OCI-LY7 (cell line): Measurements from ENCODE around the gene TMEM131L. TPM values are rescaled to one million over a fixed set of nuclear protein-coding genes. Genes with fewer than 3 reads are reported as not detected.

ENCODE experiments used
- BruUV-seq: library from RNA; stranded (reverse); fragments of 400-500 nt; replicated peaks from 2 replicates; lab custom pipeline; 2021; lab: Mats Ljungman, UMichigan
- CTCF ChIA-PET: fragments of 300-600 bp; sonication (Branson Sonifier 250); formaldehyde crosslinking; loops from one replicate; lab custom pipeline; 2022; ENCODE audit warnings: antibody characterized with exemption; ENCODE audit not compliant: unreplicated experiment; lab: Charles Lee
- POLR2A ChIA-PET: fragments of 300-600 bp; sonication (Branson Sonifier 250); formaldehyde crosslinking; loops from one replicate; lab custom pipeline; 2022; ENCODE audit warnings: antibody characterized with exemption; lab: Charles Lee
- DNase-seq: peaks from one replicate; pipeline ENCODE4 v3.0.0-alpha.2; 2015; ENCODE audit warnings: low spot score
- H2AFZ ChIP-seq: fragments of 200-600 bp; sonication (generic), shearing (Covaris generic); 2 replicates; pipeline ENCODE4 v1.6.1; 2014; ENCODE audit warnings: mild to moderate bottlenecking, antibody characterized with exemption, low read length, moderate library complexity
- H3K27ac ChIP-seq: fragments of 200-600 bp; sonication (generic); 2 replicates; pipeline ENCODE4 v1.5.1; 2014; ENCODE audit warnings: mixed run types, low read depth, mild to moderate bottlenecking, moderate library complexity, low read length, inconsistent platforms; ENCODE audit not compliant: poor library complexity, severe bottlenecking
- H3K36me3 ChIP-seq: fragments of 200-600 bp; sonication (generic); 2 replicates; pipeline ENCODE4 v1.6.1; 2014; ENCODE audit warnings: mild to moderate bottlenecking, antibody characterized with exemption, low read length, moderate library complexity, mixed read lengths; ENCODE audit not compliant: insufficient read depth
- H3K4me1 ChIP-seq: fragments of 200-600 bp; sonication (generic); 2 replicates; pipeline ENCODE4 v1.5.1; 2014; ENCODE audit warnings: mild to moderate bottlenecking, low read length; ENCODE audit not compliant: insufficient read depth, poor library complexity, severe bottlenecking
- H3K4me2 ChIP-seq: fragments of 200-600 bp; sonication (generic); 2 replicates; pipeline ENCODE4 v1.6.1; 2014; ENCODE audit warnings: mild to moderate bottlenecking, low read length
- H3K4me3 ChIP-seq: fragments of 200-600 bp; sonication (generic); 2 replicates; pipeline ENCODE4 v1.5.1; 2014; ENCODE audit warnings: mild to moderate bottlenecking, low read depth, low read length; ENCODE audit not compliant: poor library complexity, severe bottlenecking
- H3K79me2 ChIP-seq: fragments of 200-600 bp; sonication (generic); 2 replicates; pipeline ENCODE4 v1.6.1; 2016; ENCODE audit warnings: low read depth, mild to moderate bottlenecking, low read length, moderate library complexity, mixed read lengths; ENCODE audit not compliant: insufficient read depth
- H3K9me2 ChIP-seq: fragments of 200-600 bp; sonication (generic); 2 replicates; pipeline ENCODE4 v1.6.1; 2016; ENCODE audit warnings: mild to moderate bottlenecking, low read length, mixed read lengths; ENCODE audit not compliant: insufficient read depth
- H3K9me3 ChIP-seq: fragments of 200-600 bp; sonication (generic); 2 replicates; pipeline ENCODE4 v1.6.1; 2014; ENCODE audit warnings: mild to moderate bottlenecking, mixed run types, low read length, mixed read lengths
- H4K20me1 ChIP-seq: fragments of 200-600 bp; sonication (generic); 2 replicates; pipeline ENCODE4 v1.6.1; 2014; ENCODE audit warnings: mild to moderate bottlenecking, antibody characterized with exemption, low read length, moderate library complexity, mixed read lengths; ENCODE audit not compliant: insufficient read depth
- CTCF ChIP-seq: fragments of 200-600 bp; sonication (generic); conservative IDR thresholded peaks from 2 replicates; pipeline ENCODE4 v1.5.1; 2014; ENCODE audit warnings: mild to moderate bottlenecking, antibody characterized with exemption, low read length, moderate library complexity, mixed read lengths
- EZH2phosphoT487 ChIP-seq: fragments of 200-600 bp; sonication (generic); IDR thresholded peaks from 2 replicates; pipeline ENCODE4 v1.6.1; 2018; ENCODE audit warnings: low read depth, borderline replicate concordance, mild to moderate bottlenecking, mixed run types, antibody characterized with exemption, low read length, moderate library complexity, mixed read lengths
- intact Hi-C: fragments of 100-400 bp; cut with micrococcal nuclease; formaldehyde crosslinking; loops from one replicate; pipeline ENCODE4 v1.10.0; 2022; ENCODE audit not compliant: unreplicated experiment
- total RNA-seq, 2 experiments: library from RNA; depleted of rRNA in 1 of 2; stranded (reverse); fragments of >200 nt in 1 of 2; shearing (Covaris generic) in 1 of 2; gene quantifications; 2 replicates each; pipeline ENCODE4 v1.2.3, GENCODE V29; 2014 to 2022

TMEM131L gene
- total RNA-seq, 2 experiments from 2014 or later: 133 to 148 TPM

- Histone ChIP-seq H3K4me2 (no peak overlapping the region), H3K27ac (no peak overlapping the region), H2AFZ (no peak overlapping the region), H4K20me1 (peaks cover 26% of the 10 kb centered on the region), H3K4me1 (peaks cover 4% of the 10 kb centered on the region), H3K4me3 (no peak overlapping the region), H3K36me3 (peaks cover 79% of the 10 kb centered on the region), H3K79me2 (peaks cover 97% of the 10 kb centered on the region), H3K9me2 (no peaks in the 10 kb centered on the region), H3K9me3 (no peaks in the 10 kb centered on the region)
- DNase-seq: no peak
- intact Hi-C loops: no loop called here
- TF ChIP-seq EZH2phosphoT487 (no peak), CTCF (no peak)
- ChIA-PET CTCF (no interaction called here), POLR2A (interaction anchor here (0.6 to 1.4 kb wide), 4 partner anchors 9 to 51 kb away, joined by 3 to 5 read pairs (median 4); no protein-coding TSS in a partner anchor)
- no TSS peak for BruUV-seq
Measured at GRCh38 chr4:153549405-153549804, 83.2 kb downstream of the TMEM131L start.

- CTCF ChIA-PET: interaction anchor here (0.6 kb wide), 1 partner anchor 16 kb away, joined by 3 read pairs; no protein-coding TSS in a partner anchor
Measured at GRCh38 chr4:153553155-153553818, 87.1 kb downstream of the TMEM131L start.

More at GRCh38 chr4:153553155-153553818, 87.1 kb downstream of the TMEM131L start:
- Histone ChIP-seq H3K4me2 (no peak overlapping the region), H3K36me3 (peaks cover 88% of the 10 kb centered on the region), H3K27ac (no peak overlapping the region), H3K9me3 (no peaks in the 10 kb centered on the region), H2AFZ (no peak overlapping the region), H3K4me1 (no peaks in the 10 kb centered on the region), H3K4me3 (no peak overlapping the region), H4K20me1 (peaks cover 32% of the 10 kb centered on the region), H3K9me2 (no peaks in the 10 kb centered on the region), H3K79me2 (peaks cover 95% of the 10 kb centered on the region)
- TF ChIP-seq CTCF (no peak), EZH2phosphoT487 (no peak)
- POLR2A ChIA-PET: interaction anchor here (0.9 to 1.1 kb wide), 2 partner anchors 15 to 89 kb away, joined by 3 to 4 read pairs; no protein-coding TSS in a partner anchor
- no TSS peak for BruUV-seq
- no peak for DNase-seq
- intact Hi-C loops: no loop called here
